ENCODE measurements around the gene GDPD3. TPM values are rescaled to one million over a fixed set of nuclear protein-coding genes. Genes with fewer than 3 reads are reported as not detected.

GDPD3 gene
- total RNA-seq, 1 experiment from 2014 or later, result 3.8 TPM

GRCh38 chr16:30086291-30087140 lies 26.8 kb downstream of the GDPD3 start:
- H2BK15ac ChIP-seq (ENCODE audit: low read depth, low read length), result no peak overlapping the region
- WGBS (ENCODE audit: extremely low coverage, insufficient read length, low lambda C conversion rate), result no CpG with 5 or more reads among the region's 27 CpGs
- Mint-ChIP-seq H3K9me3 (no peaks in the 10 kb centered on the region; a peak in 1 of 5 replicates), H3K36me3 (ENCODE audit: insufficient read depth in 1 of 3, low read depth in 3 of 3) (peaks cover 23 to 45% (median 45%) of the 10 kb centered on the region in 3 experiments), H3K27me3 (ENCODE audit: low read depth) (peaks cover 4% of the 10 kb centered on the region; the same call in 1 of the 2 replicates), H3K4me3 (no peak overlapping the region), H3K27ac (no peak overlapping the region; a peak in 1 of 7 replicates), H3K4me1 (peaks cover 4 to 7% of the 10 kb centered on the region in 2 experiments; a peak in 1 of 4 replicates)
- DNase-seq, result no peak
- no peak overlapping the region for H2BK12ac ChIP-seq (ENCODE audit: insufficient read length, low read depth, low read length)
- no peak overlapping the region for H3K23ac ChIP-seq (ENCODE audit: insufficient read length, low read depth, low read length)
- no peak overlapping the region for H3K27ac ChIP-seq (ENCODE audit: insufficient read length, low read depth, low read length)
- no peaks in the 10 kb centered on the region for H3K27me3 ChIP-seq (ENCODE audit: insufficient read depth, low read length)
- H3K9ac ChIP-seq (ENCODE audit: extremely low read depth, insufficient read length, low read length), result no peak overlapping the region
- H3K79me1 ChIP-seq (ENCODE audit: insufficient read depth, low read depth, low read length, poor library complexity, severe bottlenecking), result no peaks in the 10 kb centered on the region
- no peaks in the 10 kb centered on the region for H3K79me2 ChIP-seq (ENCODE audit: insufficient read depth, low read length)
- no peak overlapping the region for H3K56ac ChIP-seq (ENCODE audit: insufficient read length, low read depth, low read length)
- no peak overlapping the region for H4K91ac ChIP-seq (ENCODE audit: insufficient read length, low read depth, low read length)
- H3K14ac ChIP-seq (ENCODE audit: insufficient read depth, low read length), result no peak overlapping the region
- H2AK5ac ChIP-seq (ENCODE audit: insufficient read length, low read length), result no peak overlapping the region
- no peaks in the 10 kb centered on the region for H3K4me1 ChIP-seq (ENCODE audit: insufficient read depth, low read length)
- no peak overlapping the region for H2BK5ac ChIP-seq (ENCODE audit: insufficient read length, low read length)
- H3K23me2 ChIP-seq (ENCODE audit: insufficient read length, low read depth, low read length, poor library complexity, severe bottlenecking), result peaks cover 4% of the 10 kb centered on the region
- no peaks in the 10 kb centered on the region for H4K20me1 ChIP-seq (ENCODE audit: control insufficient read depth, insufficient read depth, insufficient read length)
- no peak overlapping the region for H3K18ac ChIP-seq (ENCODE audit: insufficient read length, low read depth, low read length)
- no peak overlapping the region for H3K4me2 ChIP-seq (ENCODE audit: insufficient read depth, insufficient read length, low read length)
- TF ChIP-seq CTCF (conservative IDR thresholded peaks at IDR 0.05), result no peak
- no peak overlapping the region for H3K4ac ChIP-seq (ENCODE audit: low read depth, low read length)
- no peaks in the 10 kb centered on the region for H3K9me3 ChIP-seq (ENCODE audit: control insufficient read depth, low read depth, low read length)
- H2BK20ac ChIP-seq (ENCODE audit: low read depth, low read length, poor library complexity, severe bottlenecking), result no peak overlapping the region
- H4K8ac ChIP-seq (replicated peaks; ENCODE audit: insufficient read length, low read depth, low read length), result no peak overlapping the region
- H4K5ac ChIP-seq (ENCODE audit: insufficient read length, low read depth, low read length), result no peak overlapping the region
- no peak overlapping the region for H2BK120ac ChIP-seq (ENCODE audit: low read depth, low read length, poor library complexity, severe bottlenecking)
- H2AFZ ChIP-seq (ENCODE audit: low read length), result no peak overlapping the region
- no peak overlapping the region for H3T11ph ChIP-seq (ENCODE audit: low read length)

Data from H9 (cell line).